ENCODE data around the gene TRAF4.
"Not testable (repeated sequence)": the region's sequence is repeated elsewhere in the genome, so short reads cannot be mapped to it uniquely, and the experiment has no call there.

TRAF4 gene

GRCh38 chr17:28715217-28715616 lies 28.6 kb upstream of the TRAF4 start:
- DNase-seq (ENCODE audit: low read depth), result no peak

DNA sequence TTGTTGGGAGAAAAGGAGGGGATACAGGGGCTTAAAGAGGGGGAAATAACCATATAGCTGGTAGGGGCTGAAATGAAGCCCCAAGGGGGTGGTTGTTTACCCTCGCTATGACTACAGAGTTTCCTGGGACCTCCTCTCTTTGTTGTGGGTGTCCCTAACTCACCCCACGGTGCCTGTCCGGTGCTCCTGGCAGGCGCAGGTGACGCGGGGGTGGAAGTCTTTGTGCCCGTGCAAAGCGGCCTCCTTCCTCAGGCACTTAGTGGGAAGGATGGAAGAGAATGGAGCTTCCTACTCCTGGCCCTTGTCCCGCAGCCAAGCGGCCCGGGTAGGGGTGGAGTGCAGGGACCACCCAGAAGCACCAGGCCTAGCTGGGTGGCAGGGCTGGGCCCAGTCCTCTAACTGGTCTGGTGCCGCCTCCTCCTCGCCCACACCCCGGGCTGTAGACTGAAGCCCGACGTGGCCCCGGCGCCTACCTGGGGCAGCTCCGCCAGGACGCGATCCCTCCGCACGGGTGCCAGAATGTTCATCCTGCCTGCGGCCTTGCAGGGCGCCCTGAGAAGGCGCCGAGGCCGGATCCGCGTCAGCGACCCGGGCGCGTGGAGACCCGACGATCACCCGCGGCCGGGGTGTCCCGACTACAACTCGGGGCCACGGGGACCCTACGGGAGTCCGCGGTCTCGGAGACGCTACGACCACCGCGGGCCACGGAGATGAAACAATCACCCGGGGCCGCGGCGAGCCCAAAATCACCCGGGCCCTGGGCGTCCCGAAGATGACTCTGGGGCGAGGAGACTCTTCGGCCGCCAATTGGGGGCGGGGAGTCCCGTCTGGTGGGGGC lies 26.9 kb upstream of the TRAF4 start:
- no peak for DNase-seq (ENCODE audit: low read depth)

DNA sequence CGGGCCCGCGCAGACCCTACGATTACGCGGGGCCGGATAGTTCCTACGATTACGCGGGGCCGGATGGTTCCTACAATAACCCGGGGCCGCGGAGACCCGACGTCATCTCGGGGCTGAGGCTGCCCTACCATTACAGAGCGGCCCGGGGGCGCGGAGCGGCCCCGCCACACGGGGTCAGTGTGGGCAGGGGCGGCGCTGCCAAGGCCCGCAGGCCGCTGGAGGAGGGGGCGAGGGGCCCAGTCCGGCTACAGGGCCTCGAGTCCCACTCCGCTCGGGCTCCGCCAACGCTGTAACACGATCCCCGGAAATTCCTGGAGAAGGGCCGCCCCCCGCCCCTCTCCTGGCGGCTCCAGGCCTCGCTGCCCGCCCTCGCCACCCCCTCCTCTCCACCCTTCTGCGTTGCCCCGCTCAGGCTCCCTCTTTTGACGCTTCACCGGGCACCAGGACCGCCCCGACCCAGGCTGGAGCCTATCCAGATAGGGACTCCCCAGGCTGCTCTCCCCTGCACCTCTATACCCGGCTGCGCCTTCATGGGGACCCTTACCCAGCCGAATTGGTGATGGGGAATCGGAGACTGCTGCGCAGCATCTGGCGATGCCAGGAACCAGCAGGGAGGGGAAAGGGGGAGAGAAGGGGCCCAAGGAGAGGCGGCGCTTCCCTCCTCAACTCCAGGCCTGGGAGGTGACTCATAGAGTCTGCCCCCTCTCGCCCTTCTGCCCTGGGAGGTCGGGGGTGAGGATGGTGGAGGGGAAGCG lies 26.1 kb upstream of the TRAF4 start, which contains the start of gene RAB34:
TSS of gene RAB34 (minus strand) at position 291 of the 755 bp plus-strand sequence. CDS start 602 bp downstream, outside the sequence.
- DNase-seq (ENCODE audit: low read depth), result no peak

DNA sequence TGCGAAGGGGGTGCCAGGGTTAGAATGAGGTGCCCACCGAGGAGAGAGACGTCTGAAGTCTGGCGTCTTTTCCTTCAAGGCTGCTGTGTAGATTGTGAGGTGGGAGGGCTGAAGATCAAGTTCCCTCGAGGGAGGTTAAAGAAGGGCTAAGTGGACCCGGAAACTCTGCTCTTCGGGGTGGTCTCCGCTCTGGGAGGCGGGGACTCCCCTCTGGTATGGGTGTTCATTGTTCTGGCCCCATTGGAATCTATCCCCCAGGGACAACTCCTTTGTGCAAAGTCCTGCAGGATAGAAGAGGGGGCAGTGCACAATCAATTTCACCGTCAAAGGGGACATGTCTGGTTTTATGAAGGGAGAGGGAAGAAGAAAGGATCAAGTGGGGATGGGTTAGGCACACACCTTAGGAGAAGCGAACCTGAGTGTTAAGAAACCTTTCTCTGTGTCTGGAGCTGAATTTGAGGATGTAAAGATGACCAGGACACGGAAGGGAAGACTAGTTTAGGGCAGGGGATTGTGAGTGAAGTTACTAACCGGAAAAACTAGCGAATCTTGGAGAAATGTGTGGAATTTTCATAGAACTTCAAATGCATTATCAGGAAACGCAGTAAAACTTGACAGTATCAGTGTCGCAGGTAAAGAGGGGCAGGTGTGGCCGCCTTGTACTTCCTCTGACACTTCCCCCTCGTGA lies 25.3 kb upstream of the TRAF4 start:
- DNase-seq (ENCODE audit: low read depth), result no peak

GRCh38 chr17:28719021-28719433 lies 24.8 kb upstream of the TRAF4 start:
- no peak for DNase-seq (ENCODE audit: low read depth)

DNA sequence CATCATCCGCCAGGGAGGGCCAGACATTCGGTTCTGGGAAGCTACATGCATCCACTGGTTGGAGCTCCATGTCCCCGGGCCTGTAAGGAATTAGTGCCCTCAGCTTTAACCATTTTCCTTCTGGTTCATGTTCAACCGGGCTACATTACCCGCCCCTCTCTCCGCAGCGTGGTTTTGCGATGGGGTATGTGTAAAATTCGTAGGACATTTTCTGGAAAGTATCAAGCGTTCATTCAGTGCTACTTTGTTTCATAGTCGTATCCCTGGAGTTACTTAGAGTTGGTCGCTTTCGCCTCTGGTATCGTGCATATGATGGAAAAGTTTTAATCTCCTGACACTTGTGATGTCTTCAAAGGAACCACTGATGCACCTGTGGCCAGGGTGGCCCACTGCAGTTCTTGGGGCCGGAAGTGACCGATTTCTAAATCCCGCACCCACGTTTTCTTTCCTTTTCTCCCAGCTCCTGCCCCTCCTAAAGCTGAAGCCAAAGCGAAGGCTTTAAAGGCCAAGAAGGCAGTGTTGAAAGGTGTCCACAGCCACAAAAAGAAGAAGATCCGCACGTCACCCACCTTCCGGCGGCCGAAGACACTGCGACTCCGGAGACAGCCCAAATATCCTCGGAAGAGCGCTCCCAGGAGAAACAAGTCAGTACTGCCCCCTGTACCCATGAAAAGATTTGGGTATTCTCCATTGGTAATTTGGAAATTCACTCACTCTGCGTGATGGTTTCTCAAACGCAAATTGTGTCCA lies 23.4 kb upstream of the TRAF4 start:
- DNase-seq (ENCODE audit: low read depth), result peak; percentile 15

GRCh38 chr17:28720997-28721329 lies 22.8 kb upstream of the TRAF4 start:
- not testable (repeated sequence) for DNase-seq (ENCODE audit: low read depth)

DNA sequence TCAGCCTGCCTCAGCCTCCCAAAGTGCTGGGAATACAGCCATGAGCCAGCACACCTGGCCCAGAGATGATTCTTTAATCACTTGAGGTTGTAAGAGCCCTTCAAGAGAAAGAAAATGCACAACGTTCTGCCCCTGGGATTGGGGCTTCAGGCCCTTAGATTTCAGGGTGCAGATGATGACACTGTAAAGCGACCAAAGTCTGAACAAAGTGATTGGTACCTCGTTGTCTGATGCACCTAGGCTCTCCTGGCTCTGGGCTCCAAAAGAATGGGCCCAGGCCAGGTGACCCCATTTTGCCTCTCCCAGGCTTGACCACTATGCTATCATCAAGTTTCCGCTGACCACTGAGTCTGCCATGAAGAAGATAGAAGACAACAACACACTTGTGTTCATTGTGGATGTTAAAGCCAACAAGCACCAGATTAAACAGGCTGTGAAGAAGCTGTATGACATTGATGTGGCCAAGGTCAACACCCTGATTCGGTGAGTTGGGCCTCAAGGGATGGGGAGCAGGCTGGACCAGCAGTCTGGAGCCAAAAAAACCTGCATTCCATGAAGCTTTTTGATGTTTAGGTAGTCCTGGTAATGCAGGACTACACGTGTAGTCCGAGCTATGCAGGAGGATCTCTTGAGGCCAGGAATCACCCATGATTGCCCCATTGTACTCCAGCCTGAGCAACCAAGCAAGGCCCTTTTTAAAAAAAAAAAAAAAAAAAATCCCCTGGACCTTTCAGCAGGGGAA lies 21.2 kb upstream of the TRAF4 start:
- no peak for DNase-seq (ENCODE audit: low read depth)

DNA sequence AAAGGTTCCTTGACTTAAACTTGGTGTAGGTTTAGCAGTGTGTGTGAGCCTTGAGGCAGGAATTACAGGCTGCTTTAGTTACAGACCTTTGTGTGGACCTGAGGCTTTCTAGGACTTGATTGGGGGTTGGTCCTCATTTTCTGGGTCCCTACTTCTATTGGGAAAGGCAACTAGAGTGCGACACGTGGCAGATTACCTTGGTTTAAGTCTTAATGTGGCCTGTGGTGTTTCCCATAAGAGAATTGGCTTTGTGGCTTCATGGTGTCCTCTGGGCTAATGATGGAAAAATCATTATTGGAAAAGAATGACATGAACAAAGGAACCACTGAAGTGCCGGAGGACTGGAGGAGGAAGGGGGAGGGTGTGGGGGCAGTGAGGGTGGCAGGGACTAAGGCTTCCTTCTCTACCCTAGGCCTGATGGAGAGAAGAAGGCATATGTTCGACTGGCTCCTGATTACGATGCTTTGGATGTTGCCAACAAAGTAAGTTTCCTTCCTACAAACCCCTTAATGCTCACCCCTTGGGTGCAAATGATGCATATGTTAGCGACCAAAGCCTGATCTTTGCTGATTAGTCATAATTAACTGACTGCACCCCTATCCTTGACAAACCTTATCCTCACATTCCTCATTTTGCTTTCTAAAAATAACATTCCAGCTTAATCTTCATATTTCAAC lies 20.5 kb upstream of the TRAF4 start:
- no peak for DNase-seq (ENCODE audit: low read depth)

DNA sequence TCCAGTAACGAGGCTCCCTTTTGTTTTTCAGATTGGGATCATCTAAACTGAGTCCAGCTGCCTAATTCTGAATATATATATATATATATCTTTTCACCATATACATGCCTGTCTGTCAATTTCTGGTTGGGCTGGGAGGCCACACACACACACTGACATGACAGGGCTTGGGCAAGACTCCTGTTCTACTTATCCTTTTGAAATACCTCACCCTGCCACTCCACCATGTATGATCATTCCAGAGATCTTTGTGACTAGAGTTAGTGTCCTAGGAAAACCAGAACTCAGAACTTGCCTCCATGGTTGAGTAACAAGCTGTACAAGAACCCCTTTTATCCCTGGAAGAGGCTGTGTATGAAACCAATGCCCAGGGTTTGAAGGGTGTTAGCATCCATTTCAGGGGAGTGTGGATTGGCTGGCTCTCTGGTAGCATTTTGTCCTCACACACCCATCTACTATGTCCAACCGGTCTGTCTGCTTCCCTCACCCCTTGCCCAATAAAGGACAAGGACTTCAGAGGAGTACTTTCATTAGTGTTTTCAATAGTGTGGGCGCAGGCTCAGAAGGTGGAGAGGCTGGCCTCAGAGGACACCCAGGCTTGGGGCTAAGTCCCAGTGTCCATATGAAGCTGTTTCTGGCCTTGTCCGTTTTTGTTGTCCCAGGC lies 19.8 kb upstream of the TRAF4 start:
- not testable (repeated sequence) for DNase-seq (ENCODE audit: low read depth)

GRCh38 chr17:28724500-28725165 lies 19.2 kb upstream of the TRAF4 start:
- DNase-seq (ENCODE audit: low read depth), result no peak

DNA sequence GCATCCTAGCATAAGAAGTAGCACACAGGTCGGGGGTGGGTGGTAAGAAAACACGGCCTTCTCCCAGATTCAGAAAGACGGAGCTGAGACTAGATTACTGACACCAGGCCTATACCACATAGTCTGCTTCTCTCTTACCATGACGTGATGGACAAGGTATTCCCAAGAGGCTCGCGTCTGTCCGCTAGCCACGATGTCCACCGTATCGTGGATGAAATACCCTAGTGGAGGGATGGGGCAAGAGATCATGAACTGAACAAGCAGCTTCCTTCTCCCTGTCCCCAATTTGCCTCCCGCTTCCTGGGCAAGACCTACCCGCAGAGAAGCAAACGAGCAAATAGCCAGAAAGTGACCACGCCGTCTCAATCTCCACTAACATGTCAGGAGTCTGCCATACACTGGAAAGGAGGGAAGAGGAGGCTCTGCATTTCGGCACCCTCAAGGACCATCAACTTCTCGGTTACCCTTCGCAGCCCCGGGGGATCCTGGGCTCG lies 18.6 kb upstream of the TRAF4 start:
- no peak for DNase-seq (ENCODE audit: low read depth)

GRCh38 chr17:28725660-28726225 lies 18.1 kb upstream of the TRAF4 start:
- DNase-seq (ENCODE audit: low read depth), result peak; percentile 32

- DNase-seq (ENCODE audit: low read depth), result peak; percentile 59
Observed at GRCh38 chr17:28726226-28726626, 17.6 kb upstream of the TRAF4 start, which contains the start of gene TLCD1. TLCD1 (minus strand) TSS chr17:28726233; CDS start chr17:28726097, 136 bp downstream.

DNA sequence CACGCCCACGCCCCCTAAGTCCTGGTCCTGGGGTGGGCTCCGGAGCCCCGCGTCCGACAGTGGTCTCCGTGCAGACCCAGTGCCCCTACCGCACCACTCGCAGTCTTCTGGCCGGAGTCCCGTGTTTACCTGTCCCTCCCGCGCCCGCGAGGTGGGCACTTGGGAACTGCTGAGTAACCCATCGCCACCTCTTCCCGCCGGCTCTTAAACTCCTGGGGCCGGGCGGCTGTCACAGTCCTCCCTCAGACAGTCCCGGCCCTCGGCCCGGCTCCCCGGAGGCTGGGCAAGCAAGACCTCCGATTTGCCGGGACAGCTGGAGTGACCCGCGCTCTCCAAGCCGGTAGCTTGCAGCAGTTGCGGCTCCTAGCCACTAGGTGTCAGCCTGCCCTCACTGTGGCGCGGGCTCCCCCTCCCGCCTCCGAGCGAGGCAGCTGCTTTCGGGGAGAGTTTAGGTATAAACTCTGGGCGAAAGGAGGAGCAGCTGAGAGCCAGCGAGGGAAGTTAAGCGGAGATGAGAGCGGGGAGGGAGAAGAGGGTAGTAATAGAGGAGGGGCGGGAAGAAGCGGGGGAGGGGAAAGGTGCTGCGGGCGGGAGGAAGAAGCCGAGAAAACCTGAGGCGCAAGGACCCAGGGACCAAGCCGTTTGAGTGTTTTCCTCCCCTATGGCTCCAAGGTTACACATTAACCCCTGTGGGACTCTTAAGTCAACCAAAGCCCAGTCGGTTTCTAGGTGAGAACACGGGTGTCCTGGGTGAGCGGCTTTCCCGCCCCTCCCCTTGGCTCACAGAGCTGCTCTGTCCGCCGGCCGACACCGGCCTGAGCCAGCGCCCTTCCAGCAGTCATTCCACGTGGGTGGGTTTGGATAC lies 17.0 kb upstream of the TRAF4 start:
- DNase-seq (ENCODE audit: low read depth), result peak; percentile 89

DNA sequence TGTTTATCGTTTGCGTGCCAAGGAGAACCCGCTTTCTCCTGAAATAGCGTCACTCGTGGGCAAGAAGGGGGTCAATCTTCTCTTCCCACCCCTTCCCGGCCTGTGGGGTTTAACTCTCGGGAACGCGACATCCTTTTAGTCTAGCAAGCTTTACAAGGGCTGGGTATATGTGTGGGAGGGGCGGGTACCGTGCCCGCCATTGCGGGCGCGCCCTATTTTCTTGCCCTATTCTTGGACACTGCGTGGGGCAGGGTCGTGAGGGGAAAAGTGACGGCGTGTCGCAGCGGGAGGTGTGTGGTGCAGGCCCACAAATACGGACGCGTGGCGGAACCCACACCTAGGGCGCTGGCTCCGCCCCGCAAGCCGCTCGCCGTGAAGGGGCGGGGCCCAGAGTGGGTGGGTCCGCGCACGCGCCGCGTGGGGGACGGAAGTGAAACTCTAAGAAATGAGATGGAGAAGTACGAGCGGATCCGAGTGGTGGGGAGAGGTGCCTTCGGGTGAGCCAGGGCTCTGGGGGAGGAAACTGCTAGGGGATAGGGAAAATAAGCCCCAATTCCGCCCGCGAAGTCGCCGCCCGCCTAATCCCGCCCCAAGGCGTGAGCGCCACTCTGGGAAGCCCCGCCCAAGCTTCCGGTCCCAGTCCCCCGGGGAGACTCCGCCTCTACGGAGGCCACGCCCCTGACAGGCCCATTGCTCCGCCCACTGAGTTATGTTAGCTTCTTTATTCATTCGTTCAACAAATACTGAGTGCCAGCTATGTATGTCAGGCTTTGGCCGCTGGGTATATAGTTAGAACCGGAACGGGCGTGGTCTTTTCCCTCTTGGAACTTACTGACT lies 15.2 kb upstream of the TRAF4 start, which contains the start of gene NEK8:
TSS of gene NEK8 (plus strand) at position 425 of the 837 bp plus-strand sequence. CDS start at position 451, 26 bp downstream.
- DNase-seq (ENCODE audit: low read depth), result peak; percentile 95

DNA sequence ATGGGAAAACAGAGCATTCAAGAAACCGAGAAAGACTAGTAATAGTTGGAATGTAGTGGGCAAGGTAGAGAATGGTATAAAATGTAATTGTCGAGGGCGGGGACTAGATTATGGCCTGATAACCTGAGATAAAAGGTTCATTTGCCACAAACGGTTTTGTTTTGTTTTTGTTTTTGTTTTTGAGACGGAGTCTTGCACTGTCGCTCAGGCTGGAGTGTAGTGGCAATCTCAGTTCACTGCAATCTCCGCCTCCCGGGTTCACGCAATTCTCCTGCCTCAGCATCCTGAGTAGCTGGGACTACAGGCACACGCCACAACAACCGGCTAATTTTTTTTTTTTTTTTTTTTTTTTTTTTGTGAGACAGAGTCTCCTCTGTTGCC lies 13.9 kb upstream of the TRAF4 start:
- DNase-seq (ENCODE audit: low read depth), result no peak
